HepG2 (cell line): ENCODE results near the gene SNRPD1. TPM values are rescaled to one million over a fixed set of nuclear protein-coding genes. Genes with fewer than 3 reads are reported as not detected.
A peak's percentile ranks its signal among the peaks of the same experiment; 100 is the strongest.

ENCODE experiments used
- AGO1 ChIP-seq: fragments of 200-400 bp; formaldehyde crosslinking; IDR thresholded peaks from 2 replicates; pipeline ENCODE4 v1.6.1; 2017; ENCODE audit warnings: mild to moderate bottlenecking, low read depth, low read length, moderate library complexity; ENCODE audit not compliant: poor library complexity, severe bottlenecking
- AHDC1 ChIP-seq: sonication (generic); formaldehyde crosslinking; IDR thresholded peaks from 2 replicates; pipeline ENCODE4 v1.5.1; 2020; ENCODE audit warnings: mild to moderate bottlenecking, missing genetic modification reagents, borderline replicate concordance
- ATAD3A ChIP-seq: sonication (generic); formaldehyde crosslinking; IDR thresholded peaks from 2 replicates; pipeline ENCODE4 v1.4.0; 2020; ENCODE audit warnings: missing genetic modification reagents
- ATF3 ChIP-seq: sonication (generic); formaldehyde crosslinking; IDR thresholded peaks from 2 replicates; pipeline ENCODE4 v1.4.0; 2020; ENCODE audit warnings: missing genetic modification reagents
- E2F1 ChIP-seq: sonication (generic); formaldehyde crosslinking; IDR thresholded peaks from 2 replicates; pipeline ENCODE4 v1.5.0; 2020; ENCODE audit warnings: missing genetic modification reagents
- ERF ChIP-seq: IDR thresholded peaks from 2 replicates; pipeline ENCODE4 v1.6.1; 2018; ENCODE audit warnings: missing biosample characterization, missing genetic modification reagents
- MXD3 ChIP-seq: IDR thresholded peaks from 2 replicates; pipeline ENCODE4 v1.6.1; 2016; ENCODE audit warnings: mild to moderate bottlenecking, missing biosample characterization, missing genetic modification reagents
- NFYB ChIP-seq: sonication (generic); formaldehyde crosslinking; IDR thresholded peaks from 2 replicates; pipeline ENCODE4 v1.4.0; 2020; ENCODE audit warnings: missing genetic modification reagents
- SNAPC5 ChIP-seq: sonication (generic); formaldehyde crosslinking; IDR thresholded peaks from 2 replicates; pipeline ENCODE4 v1.8.1; 2023; ENCODE audit warnings: mild to moderate bottlenecking, missing genetic modification reagents, borderline replicate concordance
- ZBTB43 ChIP-seq: sonication (generic); formaldehyde crosslinking; conservative IDR thresholded peaks from 2 replicates; pipeline ENCODE4 v1.4.0; 2020; ENCODE audit warnings: missing genetic modification reagents
- ZC3H13 ChIP-seq: sonication (generic); formaldehyde crosslinking; IDR thresholded peaks from 2 replicates; pipeline ENCODE4 v1.8.1; 2023; ENCODE audit warnings: mild to moderate bottlenecking, missing genetic modification reagents, moderate library complexity
- ZNF124 ChIP-seq: sonication (generic); formaldehyde crosslinking; IDR thresholded peaks from 2 replicates; pipeline ENCODE4 v1.4.0; 2020; ENCODE audit warnings: missing genetic modification reagents
- ZNF136 ChIP-seq: sonication (generic); formaldehyde crosslinking; IDR thresholded peaks from 2 replicates; pipeline ENCODE4 v1.8.1; 2022; ENCODE audit warnings: low read depth, mild to moderate bottlenecking, moderate library complexity, missing genetic modification reagents
- ZNF20 ChIP-seq: sonication (generic); formaldehyde crosslinking; IDR thresholded peaks from 2 replicates; pipeline ENCODE4 v1.4.0; 2020; ENCODE audit warnings: mild to moderate bottlenecking, moderate library complexity, missing genetic modification reagents
- ZNF263 ChIP-seq: sonication (generic); formaldehyde crosslinking; IDR thresholded peaks from 2 replicates; pipeline ENCODE4 v1.4.0; 2020; ENCODE audit warnings: missing genetic modification reagents
- ZNF354B ChIP-seq: sonication (generic); formaldehyde crosslinking; IDR thresholded peaks from 2 replicates; pipeline ENCODE4 v1.8.0; 2022; ENCODE audit warnings: mild to moderate bottlenecking, missing genetic modification reagents
- ZNF510 ChIP-seq: sonication (generic); formaldehyde crosslinking; IDR thresholded peaks from 2 replicates; pipeline ENCODE4 v1.4.0; 2020; ENCODE audit warnings: low read depth, mild to moderate bottlenecking, missing genetic modification reagents
- ZNF530 ChIP-seq: sonication (generic); formaldehyde crosslinking; IDR thresholded peaks from 2 replicates; pipeline ENCODE4 v1.5.0; 2020; ENCODE audit warnings: low read depth, mild to moderate bottlenecking, missing genetic modification reagents
- ZNF572 ChIP-seq: sonication (generic); formaldehyde crosslinking; IDR thresholded peaks from 2 replicates; pipeline ENCODE4 v1.5.1; 2020; ENCODE audit warnings: mild to moderate bottlenecking, missing genetic modification reagents
- ZNF883 ChIP-seq: sonication (generic); formaldehyde crosslinking; IDR thresholded peaks from 2 replicates; pipeline ENCODE4 v1.5.1; 2020; ENCODE audit warnings: mild to moderate bottlenecking, missing genetic modification reagents; ENCODE audit errors: not compliant biosample characterization
- polyA plus RNA-seq, 8 experiments: library from polyadenylated mRNA; depleted of rRNA in 3 of 8; stranded (reverse) in 7 of 8; unstranded in 1 of 8; fragments of >200 nt; fragmentation: Illumina TruSeq in 4 of 8; extraction: Trizol in 4 of 8; gene quantifications; 2 replicates each; pipeline versions ENCODE4 v1.2.1 to v1.2.3, GENCODE V29; 2011 to 2016; ENCODE audit warnings: low read depth in 4 of 8, missing spikeins in 1 of 8, mixed read lengths in 1 of 8; ENCODE audit not compliant: insufficient read depth in 1 of 8
- total RNA-seq, 5 experiments: library from RNA; depleted of rRNA; stranded (reverse); fragments of >200 nt; fragmentation: Illumina TruSeq; extraction: Trizol; gene quantifications; 2 replicates each; pipeline ENCODE4 v1.2.3, GENCODE V29; 2016; ENCODE audit warnings: low read depth in 1 of 5

Gene SNRPD1
- total and polyA plus RNA-seq, 2 of the 13 experiments (the other 11 are each of a cell fraction or from before 2014, with no cell fraction given) = 22.7 to 275 TPM

GRCh38 chr18:21599585-21600525 lies 12.3 kb upstream of the SNRPD1 start (continued):
- TF ChIP-seq ZNF510 (CRISPR knock-in tag) = no peak
- no peak for TF ChIP-seq ZNF263 (CRISPR knock-in tag)
- TF ChIP-seq AHDC1 (CRISPR knock-in tag) = peak; percentile 74
- no peak for TF ChIP-seq ZNF124
- TF ChIP-seq ATF3 (CRISPR knock-in tag) = peak; percentile 37; the same call in 1 of the 2 replicates
- peak; percentile 55 for TF ChIP-seq AGO1
- no peak for TF ChIP-seq ATAD3A (CRISPR knock-in tag)
- TF ChIP-seq ZNF530 (CRISPR knock-in tag) = peak; percentile 90; the same call in 1 of the 2 replicates
- TF ChIP-seq ZBTB43 = no peak
- TF ChIP-seq ERF (CRISPR knock-in tag) = no peak
- TF ChIP-seq NFYB = no peak
- no peak for TF ChIP-seq ZNF136 (CRISPR knock-in tag)
- TF ChIP-seq ZNF883 = no peak
- TF ChIP-seq E2F1 (CRISPR knock-in tag) = no peak
- TF ChIP-seq ZNF572 = 0 out of 2 replicates have a peak, but pooled peaks have one; percentile 12
- no peak for TF ChIP-seq SNAPC5
- TF ChIP-seq ZNF354B (CRISPR knock-in tag) = no peak
- no peak for TF ChIP-seq ZNF20 (CRISPR knock-in tag)
- peak; percentile 39; the same call in 1 of the 2 replicates for TF ChIP-seq MXD3
- peak; percentile 91 for TF ChIP-seq ZC3H13 (CRISPR knock-in tag)
